Natural killer cell (primary cell): ENCODE results near the gene PRKCD. TPM values are rescaled to one million over a fixed set of nuclear protein-coding genes. Genes with fewer than 3 reads are reported as not detected.

Experiments used
- ATAC-seq, 3 donors: fragments of 150-1000 bp in 2 of 3; fragments of 200-7000 bp in 1 of 3; cut with Tn5 transposase; 1 replicate in 1 of 3; 2 replicates in 2 of 3; pipeline ENCODE4 v1.10.0; 2021; ENCODE audit warnings: mild to moderate bottlenecking in 2 of 3, moderate library complexity in 2 of 3
- DNase-seq, 2 donors: peaks; one replicate each; pipeline versions ENCODE4 v3.0.0 to v3.0.0-alpha.2; 2013 to 2021; ENCODE audit warnings: mixed read lengths in 1 of 2
- H3K27ac ChIP-seq: one replicate; pipeline ENCODE4 v1.5.1; 2013; ENCODE audit warnings: mild to moderate bottlenecking, low read length
- H3K27me3 ChIP-seq: one replicate; pipeline ENCODE4 v1.6.1; 2013; ENCODE audit warnings: low read length; ENCODE audit not compliant: control insufficient read depth, insufficient read depth
- H3K36me3 ChIP-seq: one replicate; pipeline ENCODE4 v1.6.1; 2013; ENCODE audit warnings: low read length; ENCODE audit not compliant: control insufficient read depth, insufficient read depth
- H3K4me1 ChIP-seq: one replicate; pipeline ENCODE4 v1.6.1; 2013; ENCODE audit warnings: low read length; ENCODE audit not compliant: control insufficient read depth, insufficient read depth
- H3K4me3 ChIP-seq: one replicate; pipeline ENCODE4 v1.5.1; 2013; ENCODE audit warnings: low read length
- H3K9me3 ChIP-seq: one replicate; pipeline ENCODE4 v1.6.1; 2013; ENCODE audit warnings: low read length; ENCODE audit not compliant: control insufficient read depth, insufficient read depth
- H3K27ac Mint-ChIP-seq, 2 donors: one replicate each; pipeline ENCODE4 v1.8.0; 2022; ENCODE audit warnings: mild to moderate bottlenecking in 2 of 2, mixed read lengths in 2 of 2, moderate library complexity in 1 of 2
- H3K27me3 Mint-ChIP-seq, 2 donors: one replicate each; pipeline ENCODE4 v1.8.0; 2022; ENCODE audit warnings: low read depth in 2 of 2, mixed read lengths in 2 of 2
- H3K36me3 Mint-ChIP-seq: one replicate; pipeline ENCODE4 v1.8.0; 2022; ENCODE audit warnings: mixed read lengths
- H3K4me1 Mint-ChIP-seq, 2 donors: one replicate each; pipeline ENCODE4 v1.8.0; 2022; ENCODE audit warnings: mixed read lengths in 2 of 2
- H3K4me3 Mint-ChIP-seq: one replicate; pipeline ENCODE4 v1.8.0; 2022; ENCODE audit warnings: mild to moderate bottlenecking, moderate library complexity, mixed read lengths
- H3K9me3 Mint-ChIP-seq, 2 donors: one replicate each; pipeline ENCODE4 v1.8.0; 2022; ENCODE audit warnings: mixed read lengths in 2 of 2
- CTCF ChIP-seq: fragments of 200-600 bp; IDR thresholded peaks from one replicate; pipeline ENCODE4 v1.8.0; 2022; ENCODE audit warnings: antibody characterized with exemption
- WGBS: methylation state at CpG from one replicate; pipeline ENCODE4 v1.1.7; 2013; ENCODE audit warnings: missing lambda C conversion rate; ENCODE audit not compliant: insufficient coverage; 5-methylcytosine and 5-hydroxymethylcytosine counted together
- intact Hi-C: fragments of 100-400 bp; cut with micrococcal nuclease; formaldehyde crosslinking; loops from one replicate; pipeline ENCODE4 v1.14.2; 2022
- total RNA-seq, 4 donors: library from RNA; stranded (reverse); fragments of 120-200 nt in 1 of 4; gene quantifications; one replicate each; pipeline versions ENCODE4 v1.2.3 to v1.2.4, GENCODE V29; 2013 to 2022

Gene PRKCD
- total RNA-seq, 3 donors from 2014 or later (not counting 1 experiment from before 2014, with no cell fraction given): 31.7 to 60.0 (median 36.3) TPM

- H3K27ac Mint-ChIP-seq: no peak overlapping the region
- WGBS: 100% methylated on average over 6 of the region's 6 CpGs
- peaks cover under 1% of the 10 kb centered on the region in 2 donors for H3K4me1 Mint-ChIP-seq
- DNase-seq (no peak), ATAC-seq (no peak)
- no peak overlapping the region for H3K4me3 Mint-ChIP-seq
- no peak for TF ChIP-seq CTCF
- Histone ChIP-seq H3K27ac (no peak overlapping the region), H3K36me3 (peaks cover 56% of the 10 kb centered on the region), H3K27me3 (no peaks in the 10 kb centered on the region), H3K9me3 (no peaks in the 10 kb centered on the region), H3K4me3 (no peak overlapping the region), H3K4me1 (no peaks in the 10 kb centered on the region)
- no peaks in the 10 kb centered on the region for H3K36me3 Mint-ChIP-seq
- intact Hi-C loops: no loop called here
- H3K9me3 Mint-ChIP-seq: no peaks in the 10 kb centered on the region
- no peaks in the 10 kb centered on the region for H3K27me3 Mint-ChIP-seq
These were observed 64.2 kb downstream of the PRKCD start for GRCh38 chr3:53225181-53225580.

- H3K27ac ChIP-seq: no peak overlapping the region
- no peak for TF ChIP-seq CTCF
- ATAC-seq (no peak), DNase-seq (no peak)
- no peaks in the 10 kb centered on the region for H3K27me3 Mint-ChIP-seq
- no peaks in the 10 kb centered on the region for H3K9me3 ChIP-seq
- no peaks in the 10 kb centered on the region for H3K9me3 Mint-ChIP-seq
- no peaks in the 10 kb centered on the region for H3K27me3 ChIP-seq
- H3K4me1 Mint-ChIP-seq: no peaks in the 10 kb centered on the region
- H3K36me3 Mint-ChIP-seq: no peaks in the 10 kb centered on the region
- no peak overlapping the region for H3K27ac Mint-ChIP-seq
- WGBS: 95% methylated on average over 7 of the region's 7 CpGs
- intact Hi-C loops: no loop called here
- H3K4me3 Mint-ChIP-seq: no peak overlapping the region
- peaks cover 56% of the 10 kb centered on the region for H3K36me3 ChIP-seq
- no peak overlapping the region for H3K4me3 ChIP-seq
- H3K4me1 ChIP-seq: no peaks in the 10 kb centered on the region
These were observed 64.6 kb downstream of the PRKCD start for GRCh38 chr3:53225651-53226050.

- WGBS: 94% methylated on average over 12 of the region's 12 CpGs
- Mint-ChIP-seq H3K27ac (no peak overlapping the region), H3K9me3 (no peaks in the 10 kb centered on the region), H3K4me3 (no peak overlapping the region), H3K4me1 (no peaks in the 10 kb centered on the region), H3K27me3 (no peaks in the 10 kb centered on the region), H3K36me3 (no peaks in the 10 kb centered on the region)
- no peak for ATAC-seq
- no peak for TF ChIP-seq CTCF
- no peak overlapping the region for H3K27ac ChIP-seq
- no peaks in the 10 kb centered on the region for H3K4me1 ChIP-seq
- no peaks in the 10 kb centered on the region for H3K9me3 ChIP-seq
- H3K4me3 ChIP-seq: no peak overlapping the region
- no peaks in the 10 kb centered on the region for H3K27me3 ChIP-seq
- intact Hi-C loops: no loop called here
- H3K36me3 ChIP-seq: peaks cover 60% of the 10 kb centered on the region
- no peak for DNase-seq
These were observed 65.3 kb downstream of the PRKCD start for GRCh38 chr3:53226142-53226840.
